Stimulated activated CD4-positive, alpha-beta T cell treated with anti-CD3 and anti-CD28 coated beads, Interleukin-2, amount 100 ng/mL, for 4 hours (primary cell): ENCODE data around the gene ZDHHC7.
"Not testable (repeated sequence)": the region's sequence is repeated elsewhere in the genome, so short reads cannot be mapped to it uniquely, and the experiment has no call there.

Experiments used
- DNase-seq: peaks from one replicate; pipeline ENCODE4 v3.0.0-alpha.2; 2020; ENCODE audit warnings: low read depth

ZDHHC7 gene

GRCh38 chr16:85042606-85043005 is 31.3 kb upstream of the ZDHHC7 start:
- DNase-seq = no peak

GRCh38 chr16:85042167-85042526 is 30.8 kb upstream of the ZDHHC7 start:
- DNase-seq = no peak

GRCh38 chr16:85041219-85042166 is 30.2 kb upstream of the ZDHHC7 start:
- DNase-seq = no peak

- DNase-seq = no peak
Measured at GRCh38 chr16:85040685-85041084, 29.4 kb upstream of the ZDHHC7 start.

- DNase-seq = no peak
Measured at GRCh38 chr16:85037721-85038120, 26.4 kb upstream of the ZDHHC7 start.

- no peak for DNase-seq
Measured at GRCh38 chr16:85037050-85037410, 25.7 kb upstream of the ZDHHC7 start.

- no peak for DNase-seq
Measured at GRCh38 chr16:85036236-85037049, 25.1 kb upstream of the ZDHHC7 start.

GRCh38 chr16:85034591-85035433 is 23.5 kb upstream of the ZDHHC7 start:
- DNase-seq = no peak

- no peak for DNase-seq
Measured at GRCh38 chr16:85033171-85033570, 21.8 kb upstream of the ZDHHC7 start.

- DNase-seq = not testable (repeated sequence)
Measured at GRCh38 chr16:85032187-85032586, 20.9 kb upstream of the ZDHHC7 start.

GRCh38 chr16:85031451-85031850 is 20.1 kb upstream of the ZDHHC7 start:
- DNase-seq = no peak

- DNase-seq = no peak
Measured at GRCh38 chr16:85029981-85030401, 18.7 kb upstream of the ZDHHC7 start.

GRCh38 chr16:85029408-85029784 is 18.1 kb upstream of the ZDHHC7 start:
- peak; percentile 58 for DNase-seq

GRCh38 chr16:85028685-85029407 is 17.5 kb upstream of the ZDHHC7 start:
- DNase-seq = peak; percentile 72

GRCh38 chr16:85027958-85028684 is 16.8 kb upstream of the ZDHHC7 start:
- DNase-seq = no peak

GRCh38 chr16:85027349-85027957 is 16.1 kb upstream of the ZDHHC7 start, which contains the start of gene KIAA0513:
TSS of gene KIAA0513 (plus strand) at chr16:85027795. CDS start at chr16:85067072, 39,277 bp downstream.
- peak; percentile 95 for DNase-seq

- no peak for DNase-seq
Measured at GRCh38 chr16:85026703-85027102, 15.4 kb upstream of the ZDHHC7 start.

- no peak for DNase-seq
Measured at GRCh38 chr16:85025781-85026653, 14.7 kb upstream of the ZDHHC7 start.

GRCh38 chr16:85019659-85020245 is 8.4 kb upstream of the ZDHHC7 start:
- no peak for DNase-seq
